Measurements from ENCODE around the gene INHBA. TPM values are rescaled to one million over a fixed set of nuclear protein-coding genes. Genes with fewer than 3 reads are reported as not detected.

The INHBA gene
- total and polyA plus RNA-seq, 7 donors, result 0.05 to 0.49 (median 0.15) TPM

GRCh38 chr7:41674505-41675023 is 28.3 kb downstream of the INHBA start:
- 62 to 68% (median 67%) methylated on average over 4 of the region's 4 CpGs for WGBS, 3 donors
- intact Hi-C loops (cut with DNase I), result no loop called here
- H3K36me3 ChIP-seq (ENCODE audit: insufficient read depth in 1 of 2, low read depth in 1 of 2), result no peaks in the 10 kb centered on the region
- H3K9me3 ChIP-seq, result no peaks in the 10 kb centered on the region
- H3K4me1 ChIP-seq, result no peaks in the 10 kb centered on the region
- no peak overlapping the region for H3K27ac ChIP-seq
- H3K27me3 ChIP-seq (ENCODE audit: insufficient read depth in 3 of 3, low read length in 2 of 3), result no peaks in the 10 kb centered on the region
- no peak for DNase-seq
- no peak overlapping the region for H3K4me3 ChIP-seq
- no peak for TF ChIP-seq CTCF (IDR thresholded peaks at IDR 0.05)
- ATAC-seq, result no peak

GRCh38 chr7:41661596-41661995 is 41.3 kb downstream of the INHBA start:
- no peaks in the 10 kb centered on the region for H3K4me1 ChIP-seq
- H3K27ac ChIP-seq, result no peak overlapping the region
- DNase-seq, result no peak
- intact Hi-C loops (cut with DNase I), result no loop called here
- no peaks in the 10 kb centered on the region for H3K27me3 ChIP-seq (ENCODE audit: insufficient read depth in 3 of 3, low read length in 2 of 3)
- H3K4me3 ChIP-seq, result no peak overlapping the region
- ATAC-seq, result no peak
- no peaks in the 10 kb centered on the region for H3K36me3 ChIP-seq (ENCODE audit: insufficient read depth in 1 of 2, low read depth in 1 of 2)
- TF ChIP-seq CTCF (IDR thresholded peaks at IDR 0.05), result no peak
- H3K9me3 ChIP-seq, result no peaks in the 10 kb centered on the region

GRCh38 chr7:41659539-41659938 is 43.4 kb downstream of the INHBA start:
- H3K27me3 ChIP-seq (ENCODE audit: insufficient read depth in 3 of 3, low read length in 2 of 3), result no peaks in the 10 kb centered on the region
- no peak for ATAC-seq
- no peak for TF ChIP-seq CTCF (IDR thresholded peaks at IDR 0.05)

GRCh38 chr7:41656366-41656765 is 46.5 kb downstream of the INHBA start:
- Histone ChIP-seq H3K9me3 (no peaks in the 10 kb centered on the region), H3K27me3 (ENCODE audit: insufficient read depth in 3 of 3, low read length in 2 of 3) (no peaks in the 10 kb centered on the region), H3K4me1 (no peaks in the 10 kb centered on the region), H3K36me3 (ENCODE audit: insufficient read depth in 1 of 2, low read depth in 1 of 2) (no peaks in the 10 kb centered on the region), H3K4me3 (no peak overlapping the region), H3K27ac (no peak overlapping the region)
- intact Hi-C loops (cut with DNase I), result no loop called here
- DNase-seq (no peak), ATAC-seq (no peak)
- 19 to 27% (median 22%) methylated on average over 4 of the region's 4 CpGs for WGBS, 3 donors
- TF ChIP-seq CTCF (IDR thresholded peaks at IDR 0.05), result no peak

More at GRCh38 chr7:41659539-41659938, 43.4 kb downstream of the INHBA start:
- H3K4me3 ChIP-seq, result no peak overlapping the region
- no peaks in the 10 kb centered on the region for H3K9me3 ChIP-seq
- no peaks in the 10 kb centered on the region for H3K36me3 ChIP-seq (ENCODE audit: insufficient read depth in 1 of 2, low read depth in 1 of 2)
- intact Hi-C loops (cut with DNase I), result no loop called here
- no peaks in the 10 kb centered on the region for H3K4me1 ChIP-seq
- H3K27ac ChIP-seq, result no peak overlapping the region
- DNase-seq, result no peak
- 72 to 84% (median 81%) methylated on average over 3 of the region's 3 CpGs for WGBS, 3 donors

GRCh38 chr7:41655426-41655825 is 47.5 kb downstream of the INHBA start:
- Histone ChIP-seq H3K9me3 (no peaks in the 10 kb centered on the region), H3K36me3 (ENCODE audit: insufficient read depth in 1 of 2, low read depth in 1 of 2) (no peaks in the 10 kb centered on the region), H3K4me3 (no peak overlapping the region), H3K27me3 (ENCODE audit: insufficient read depth in 3 of 3, low read length in 2 of 3) (no peaks in the 10 kb centered on the region), H3K27ac (no peak overlapping the region), H3K4me1 (no peaks in the 10 kb centered on the region)
- WGBS, 3 donors, result 27 to 29% (median 27%) methylated on average over 2 of the region's 2 CpGs
- TF ChIP-seq CTCF (IDR thresholded peaks at IDR 0.05), result no peak
- DNase-seq (no peak), ATAC-seq (no peak)
- intact Hi-C loops (cut with DNase I), result no loop called here

All from psoas muscle (tissue), 8 donors.